ENCODE results near the gene CACNA2D3.

GRCh38 chr3:54857343-54857742, 735.0 kb downstream of the CACNA2D3 start:
- TF ChIP-seq POLR2A (IDR thresholded peaks at IDR 0.05) (no peak), CTCF (IDR thresholded peaks at IDR 0.05) (no peak)
